ENCODE data around the gene LYZ.
"Not testable (repeated sequence)": the region's sequence is repeated elsewhere in the genome, so short reads cannot be mapped to it uniquely, and the experiment has no call there.

The LYZ gene

GRCh38 chr12:69348162-69348938 lies at the start of gene LYZ:
LYZ (plus strand) TSS chr12:69348381; CDS start chr12:69348409, 28 bp downstream.
- no peak for DNase-seq (ENCODE audit: low read depth)

GRCh38 chr12:69298947-69299346 lies 49.2 kb upstream of the LYZ start:
- no peak for DNase-seq (ENCODE audit: low read depth)

GRCh38 chr12:69304284-69304683 lies 43.9 kb upstream of the LYZ start:
- DNase-seq (ENCODE audit: low read depth) = no peak

GRCh38 chr12:69309461-69309860 lies 38.7 kb upstream of the LYZ start:
- no peak for DNase-seq (ENCODE audit: low read depth)

- no peak for DNase-seq (ENCODE audit: low read depth)
Observed at GRCh38 chr12:69313209-69313608, 35.0 kb upstream of the LYZ start.

GRCh38 chr12:69316784-69317183 lies 31.4 kb upstream of the LYZ start:
- not testable (repeated sequence) for DNase-seq (ENCODE audit: low read depth)

- DNase-seq (ENCODE audit: low read depth) = not testable (repeated sequence)
Observed at GRCh38 chr12:69317233-69317632, 30.9 kb upstream of the LYZ start.

- no peak for DNase-seq (ENCODE audit: low read depth)
Observed at GRCh38 chr12:69318225-69318624, 30.0 kb upstream of the LYZ start.

- DNase-seq (ENCODE audit: low read depth) = no peak
Observed at GRCh38 chr12:69321351-69321750, 26.8 kb upstream of the LYZ start.

- DNase-seq (ENCODE audit: low read depth) = no peak
Observed at GRCh38 chr12:69324797-69325466, 23.2 kb upstream of the LYZ start.

GRCh38 chr12:69328426-69328825 lies 19.8 kb upstream of the LYZ start:
- no peak for DNase-seq (ENCODE audit: low read depth)

- DNase-seq (ENCODE audit: low read depth) = no peak
Observed at GRCh38 chr12:69329669-69330428, 18.3 kb upstream of the LYZ start.

- peak; percentile 21 for DNase-seq (ENCODE audit: low read depth)
Observed at GRCh38 chr12:69330475-69331473, 17.4 kb upstream of the LYZ start.

- no peak for DNase-seq (ENCODE audit: low read depth)
Observed at GRCh38 chr12:69331519-69331908, 16.7 kb upstream of the LYZ start.

- no peak for DNase-seq (ENCODE audit: low read depth)
Observed at GRCh38 chr12:69331909-69332684, 16.1 kb upstream of the LYZ start.

GRCh38 chr12:69332815-69333358 lies 15.3 kb upstream of the LYZ start:
- DNase-seq (ENCODE audit: low read depth) = no peak

GRCh38 chr12:69334158-69334557 lies 14.0 kb upstream of the LYZ start:
- DNase-seq (ENCODE audit: low read depth) = no peak

- DNase-seq (ENCODE audit: low read depth) = no peak
Observed at GRCh38 chr12:69337311-69338090, 10.7 kb upstream of the LYZ start.

- DNase-seq (ENCODE audit: low read depth) = no peak
Observed at GRCh38 chr12:69338120-69338859, 9.9 kb upstream of the LYZ start.
